ENCODE data around the gene PDSS2. TPM values are rescaled to one million over a fixed set of nuclear protein-coding genes. Genes with fewer than 3 reads are reported as not detected.

PDSS2 gene
- total and polyA plus RNA-seq, 4 donors = 10.5 to 20.9 (median 16.0) TPM

DNA sequence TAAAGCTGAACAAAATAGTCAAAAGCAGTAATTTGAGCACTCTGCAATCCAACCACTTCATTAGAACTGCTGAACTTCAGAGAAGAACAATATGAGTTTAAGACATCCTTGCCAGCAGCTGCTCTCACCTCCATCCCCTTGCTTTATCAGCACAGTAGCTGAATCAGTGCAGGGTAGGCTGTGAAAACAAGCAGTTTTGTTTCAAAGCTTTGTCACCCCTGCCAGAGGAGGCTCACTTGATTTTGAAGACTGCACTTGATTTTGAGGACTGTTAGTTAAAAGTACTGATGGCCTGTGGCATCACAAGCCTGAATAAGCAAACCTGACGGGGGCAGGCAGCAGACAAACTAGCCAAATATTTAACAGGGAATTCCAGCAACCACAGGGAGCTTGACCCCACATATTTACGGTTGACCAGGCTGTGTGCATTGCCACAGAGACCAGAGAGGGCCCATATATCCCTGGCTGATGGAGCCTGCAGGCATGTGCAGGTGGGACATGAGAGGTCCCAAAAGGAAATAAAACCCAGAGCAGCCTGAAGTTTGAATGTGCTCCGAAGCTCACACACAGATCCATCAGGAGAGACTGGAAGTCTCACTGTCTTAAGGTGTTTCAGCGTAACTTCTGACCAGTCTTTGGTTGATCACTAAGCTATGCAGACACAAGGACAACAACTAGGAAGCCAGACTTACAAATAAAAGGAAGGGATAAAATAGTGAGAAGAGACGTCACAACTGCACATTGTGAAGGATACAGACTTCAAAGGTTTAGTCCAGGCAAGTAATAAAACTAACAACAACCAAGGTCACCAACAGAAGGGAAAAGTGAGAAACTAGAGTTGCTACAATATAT, 97.4 kb downstream of the PDSS2 start:
- DNase-seq (ENCODE audit: low spot score) = no peak
- no peak for TF ChIP-seq HNF4A (conservative IDR thresholded peaks at IDR 0.05)
- no peak for TF ChIP-seq YY1 (IDR thresholded peaks at IDR 0.05)
- no peak for TF ChIP-seq TAF1 (conservative IDR thresholded peaks at IDR 0.05)
- no peak for TF ChIP-seq EGR1 (IDR thresholded peaks at IDR 0.05; ENCODE audit: low read depth in 2 of 2)
- no peak for TF ChIP-seq FOXA2 (IDR thresholded peaks at IDR 0.05)
- TF ChIP-seq SP1 (IDR thresholded peaks at IDR 0.05) = no peak
- TF ChIP-seq, protein P1, sequence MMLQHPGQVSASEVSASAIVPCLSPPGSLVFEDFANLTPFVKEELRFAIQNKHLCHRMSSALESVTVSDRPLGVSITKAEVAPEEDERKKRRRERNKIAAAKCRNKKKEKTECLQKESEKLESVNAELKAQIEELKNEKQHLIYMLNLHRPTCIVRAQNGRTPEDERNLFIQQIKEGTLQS (IDR thresholded peaks at IDR 0.05) = no peak
- TF ChIP-seq, protein P2, sequence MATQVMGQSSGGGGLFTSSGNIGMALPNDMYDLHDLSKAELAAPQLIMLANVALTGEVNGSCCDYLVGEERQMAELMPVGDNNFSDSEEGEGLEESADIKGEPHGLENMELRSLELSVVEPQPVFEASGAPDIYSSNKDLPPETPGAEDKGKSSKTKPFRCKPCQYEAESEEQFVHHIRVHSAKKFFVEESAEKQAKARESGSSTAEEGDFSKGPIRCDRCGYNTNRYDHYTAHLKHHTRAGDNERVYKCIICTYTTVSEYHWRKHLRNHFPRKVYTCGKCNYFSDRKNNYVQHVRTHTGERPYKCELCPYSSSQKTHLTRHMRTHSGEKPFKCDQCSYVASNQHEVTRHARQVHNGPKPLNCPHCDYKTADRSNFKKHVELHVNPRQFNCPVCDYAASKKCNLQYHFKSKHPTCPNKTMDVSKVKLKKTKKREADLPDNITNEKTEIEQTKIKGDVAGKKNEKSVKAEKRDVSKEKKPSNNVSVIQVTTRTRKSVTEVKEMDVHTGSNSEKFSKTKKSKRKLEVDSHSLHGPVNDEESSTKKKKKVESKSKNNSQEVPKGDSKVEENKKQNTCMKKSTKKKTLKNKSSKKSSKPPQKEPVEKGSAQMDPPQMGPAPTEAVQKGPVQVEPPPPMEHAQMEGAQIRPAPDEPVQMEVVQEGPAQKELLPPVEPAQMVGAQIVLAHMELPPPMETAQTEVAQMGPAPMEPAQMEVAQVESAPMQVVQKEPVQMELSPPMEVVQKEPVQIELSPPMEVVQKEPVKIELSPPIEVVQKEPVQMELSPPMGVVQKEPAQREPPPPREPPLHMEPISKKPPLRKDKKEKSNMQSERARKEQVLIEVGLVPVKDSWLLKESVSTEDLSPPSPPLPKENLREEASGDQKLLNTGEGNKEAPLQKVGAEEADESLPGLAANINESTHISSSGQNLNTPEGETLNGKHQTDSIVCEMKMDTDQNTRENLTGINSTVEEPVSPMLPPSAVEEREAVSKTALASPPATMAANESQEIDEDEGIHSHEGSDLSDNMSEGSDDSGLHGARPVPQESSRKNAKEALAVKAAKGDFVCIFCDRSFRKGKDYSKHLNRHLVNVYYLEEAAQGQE (IDR thresholded peaks at IDR 0.05) = no peak
- TF ChIP-seq RXRA (IDR thresholded peaks at IDR 0.05) = no peak
- no peak for TF ChIP-seq JUND (IDR thresholded peaks at IDR 0.05)
- TF ChIP-seq, protein P3, sequence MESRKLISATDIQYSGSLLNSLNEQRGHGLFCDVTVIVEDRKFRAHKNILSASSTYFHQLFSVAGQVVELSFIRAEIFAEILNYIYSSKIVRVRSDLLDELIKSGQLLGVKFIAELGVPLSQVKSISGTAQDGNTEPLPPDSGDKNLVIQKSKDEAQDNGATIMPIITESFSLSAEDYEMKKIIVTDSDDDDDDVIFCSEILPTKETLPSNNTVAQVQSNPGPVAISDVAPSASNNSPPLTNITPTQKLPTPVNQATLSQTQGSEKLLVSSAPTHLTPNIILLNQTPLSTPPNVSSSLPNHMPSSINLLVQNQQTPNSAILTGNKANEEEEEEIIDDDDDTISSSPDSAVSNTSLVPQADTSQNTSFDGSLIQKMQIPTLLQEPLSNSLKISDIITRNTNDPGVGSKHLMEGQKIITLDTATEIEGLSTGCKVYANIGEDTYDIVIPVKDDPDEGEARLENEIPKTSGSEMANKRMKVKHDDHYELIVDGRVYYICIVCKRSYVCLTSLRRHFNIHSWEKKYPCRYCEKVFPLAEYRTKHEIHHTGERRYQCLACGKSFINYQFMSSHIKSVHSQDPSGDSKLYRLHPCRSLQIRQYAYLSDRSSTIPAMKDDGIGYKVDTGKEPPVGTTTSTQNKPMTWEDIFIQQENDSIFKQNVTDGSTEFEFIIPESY (IDR thresholded peaks at IDR 0.05) = no peak
- TF ChIP-seq, protein P4, sequence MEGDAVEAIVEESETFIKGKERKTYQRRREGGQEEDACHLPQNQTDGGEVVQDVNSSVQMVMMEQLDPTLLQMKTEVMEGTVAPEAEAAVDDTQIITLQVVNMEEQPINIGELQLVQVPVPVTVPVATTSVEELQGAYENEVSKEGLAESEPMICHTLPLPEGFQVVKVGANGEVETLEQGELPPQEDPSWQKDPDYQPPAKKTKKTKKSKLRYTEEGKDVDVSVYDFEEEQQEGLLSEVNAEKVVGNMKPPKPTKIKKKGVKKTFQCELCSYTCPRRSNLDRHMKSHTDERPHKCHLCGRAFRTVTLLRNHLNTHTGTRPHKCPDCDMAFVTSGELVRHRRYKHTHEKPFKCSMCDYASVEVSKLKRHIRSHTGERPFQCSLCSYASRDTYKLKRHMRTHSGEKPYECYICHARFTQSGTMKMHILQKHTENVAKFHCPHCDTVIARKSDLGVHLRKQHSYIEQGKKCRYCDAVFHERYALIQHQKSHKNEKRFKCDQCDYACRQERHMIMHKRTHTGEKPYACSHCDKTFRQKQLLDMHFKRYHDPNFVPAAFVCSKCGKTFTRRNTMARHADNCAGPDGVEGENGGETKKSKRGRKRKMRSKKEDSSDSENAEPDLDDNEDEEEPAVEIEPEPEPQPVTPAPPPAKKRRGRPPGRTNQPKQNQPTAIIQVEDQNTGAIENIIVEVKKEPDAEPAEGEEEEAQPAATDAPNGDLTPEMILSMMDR (IDR thresholded peaks at IDR 0.05; ENCODE audit: low read depth, low read length, missing input control) = no peak
- TF ChIP-seq, protein P5, sequence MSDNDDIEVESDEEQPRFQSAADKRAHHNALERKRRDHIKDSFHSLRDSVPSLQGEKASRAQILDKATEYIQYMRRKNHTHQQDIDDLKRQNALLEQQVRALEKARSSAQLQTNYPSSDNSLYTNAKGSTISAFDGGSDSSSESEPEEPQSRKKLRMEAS (IDR thresholded peaks at IDR 0.05) = no peak
- TF ChIP-seq FOXA1 (IDR thresholded peaks at IDR 0.05) = no peak
- no peak for TF ChIP-seq NR2F2 (IDR thresholded peaks at IDR 0.05)
- no peak for TF ChIP-seq GABPA (IDR thresholded peaks at IDR 0.05 in 1 of 2, conservative IDR thresholded peaks at IDR 0.05 in 1 of 2)
- H3K4me1 ChIP-seq (ENCODE audit: control insufficient read depth in 4 of 4, insufficient read depth in 4 of 4, low read length in 3 of 4) = peaks cover 0 to 3% (median 0%) of the 10 kb centered on the region in 4 donors

More for the DNA sequence above, 97.4 kb downstream of the PDSS2 start:
- Histone ChIP-seq H3K27ac (ENCODE audit: low read depth in 1 of 2, low read length in 2 of 2) (no peak overlapping the region), H3K27me3 (ENCODE audit: control insufficient read depth in 4 of 4, insufficient read depth in 4 of 4, low read length in 3 of 4) (no peaks in the 10 kb centered on the region), H3K36me3 (ENCODE audit: control insufficient read depth in 4 of 4, insufficient read depth in 3 of 4, low read depth in 1 of 4, low read length in 3 of 4) (no peaks in the 10 kb centered on the region), H3K9ac (ENCODE audit: low read depth in 1 of 2, low read length in 2 of 2) (no peak overlapping the region), H3K4me3 (ENCODE audit: low read depth in 1 of 3, low read length in 3 of 3) (no peak overlapping the region), H3K9me3 (ENCODE audit: control insufficient read depth in 4 of 4, low read length in 3 of 4) (no peaks in the 10 kb centered on the region)
- 86% methylated on average over 5 of the region's 5 CpGs for WGBS
